MM.1S (cell line): Measurements from ENCODE around the gene CADM2.

ENCODE experiments used
- DNase-seq: peaks from one replicate; pipeline ENCODE4 v3.0.0-alpha.2; 2015
- H2AFZ ChIP-seq: fragments of 300-600 bp; sonication (generic); 2 replicates; pipeline ENCODE4 v1.6.0; 2016; ENCODE audit warnings: antibody characterized with exemption, low read length
- H3F3A ChIP-seq: fragments of 300-600 bp; sonication (generic); 2 replicates; pipeline ENCODE4 v1.6.1; 2016; ENCODE audit warnings: mild to moderate bottlenecking, antibody characterized with exemption, low read length, moderate library complexity, mixed read lengths; ENCODE audit not compliant: insufficient read depth
- H3K27ac ChIP-seq: fragments of 300-600 bp; sonication (generic); 2 replicates; pipeline ENCODE4 v1.5.1; 2016; ENCODE audit warnings: mild to moderate bottlenecking, low read length
- H3K27me3 ChIP-seq: fragments of 300-600 bp; sonication (generic); replicated peaks from 2 replicates; pipeline ENCODE4 v1.6.0; 2016; ENCODE audit warnings: low read length; ENCODE audit not compliant: insufficient read depth
- H3K36me3 ChIP-seq: fragments of 300-600 bp; sonication (generic); replicated peaks from 2 replicates; pipeline ENCODE4 v1.6.1; 2016; ENCODE audit warnings: mild to moderate bottlenecking, low read length, mixed read lengths; ENCODE audit not compliant: insufficient read depth
- H3K4me1 ChIP-seq: fragments of 300-600 bp; sonication (generic); 2 replicates; pipeline ENCODE4 v1.6.1; 2016; ENCODE audit warnings: low read length, mixed read lengths
- H3K4me2 ChIP-seq: fragments of 300-600 bp; sonication (generic); 2 replicates; pipeline ENCODE4 v1.6.0; 2016; ENCODE audit warnings: low read depth, low read length
- H3K4me3 ChIP-seq: fragments of 300-600 bp; sonication (generic); 2 replicates; pipeline ENCODE4 v1.5.1; 2016; ENCODE audit warnings: low read length, mixed read lengths
- H3K79me2 ChIP-seq: fragments of 300-600 bp; sonication (generic); 2 replicates; pipeline ENCODE4 v1.6.1; 2016; ENCODE audit warnings: mixed run types, low read length, mixed read lengths
- H3K9ac ChIP-seq: fragments of 300-600 bp; sonication (generic); 2 replicates; pipeline ENCODE4 v1.6.1; 2016; ENCODE audit warnings: low read length, mixed read lengths
- H3K9me2 ChIP-seq: fragments of 300-600 bp; sonication (generic); replicated peaks from 2 replicates; pipeline ENCODE4 v1.6.1; 2016; ENCODE audit warnings: mild to moderate bottlenecking, low read length, mixed read lengths; ENCODE audit not compliant: insufficient read depth
- H3K9me3 ChIP-seq: fragments of 300-600 bp; sonication (generic); replicated peaks from 2 replicates; pipeline ENCODE4 v1.6.1; 2016; ENCODE audit warnings: mild to moderate bottlenecking, low read length, mixed read lengths; ENCODE audit not compliant: insufficient read depth
- H4K20me1 ChIP-seq: fragments of 300-600 bp; sonication (generic); 2 replicates; pipeline ENCODE4 v1.6.1; 2016; ENCODE audit warnings: mild to moderate bottlenecking, low read length, moderate library complexity, mixed read lengths; ENCODE audit not compliant: insufficient read depth
- CTCF ChIP-seq: fragments of 300-600 bp; sonication (generic); IDR thresholded peaks from 2 replicates; pipeline ENCODE4 v1.5.1; 2016; ENCODE audit warnings: antibody characterized with exemption, low read length, mixed read lengths
- EZH2 ChIP-seq: fragments of 300-600 bp; sonication (generic); optimal IDR thresholded peaks from 2 replicates; pipeline ENCODE3; 2017; ENCODE audit warnings: low read depth, mild to moderate bottlenecking, antibody characterized with exemption, low read length, mixed read lengths
- EZH2phosphoT487 ChIP-seq: fragments of 300-600 bp; sonication (generic); IDR thresholded peaks from 2 replicates; pipeline ENCODE4 v1.6.1; 2018; ENCODE audit warnings: antibody characterized with exemption, low read length

The CADM2 gene

DNA sequence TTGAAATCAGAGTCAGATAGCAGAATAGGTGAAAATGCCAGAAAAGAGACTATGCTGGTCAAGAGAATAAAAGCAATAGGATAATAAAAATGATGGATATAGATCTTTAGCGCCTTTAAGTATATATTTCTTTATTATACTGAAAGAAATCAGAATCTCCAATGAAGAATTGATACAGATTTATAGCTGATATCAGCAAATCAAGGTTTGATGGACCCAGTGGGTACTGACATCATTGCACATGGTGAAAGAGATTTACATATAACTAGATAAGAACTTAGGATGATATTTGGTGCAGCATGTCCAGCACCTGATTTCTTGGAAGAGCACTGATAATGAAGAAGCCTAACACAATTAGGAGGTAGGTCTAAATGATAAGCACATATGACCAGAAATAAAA, 18.2 kb downstream of the CADM2 start:
- no peak overlapping the region for H3K27ac ChIP-seq
- H3K27me3 ChIP-seq = no peaks in the 10 kb centered on the region
- H3K4me2 ChIP-seq = no peak overlapping the region
- H3K9me3 ChIP-seq = no peaks in the 10 kb centered on the region
- H3K9me2 ChIP-seq = no peaks in the 10 kb centered on the region
- H2AFZ ChIP-seq = no peak overlapping the region
- TF ChIP-seq CTCF = no peak
- no peak for TF ChIP-seq EZH2phosphoT487
- TF ChIP-seq EZH2 = no peak
- H3K79me2 ChIP-seq = no peaks in the 10 kb centered on the region
- no peak overlapping the region for H3K9ac ChIP-seq
- DNase-seq = no peak
- no peaks in the 10 kb centered on the region for H3K4me1 ChIP-seq
- no peaks in the 10 kb centered on the region for H3K36me3 ChIP-seq
- no peaks in the 10 kb centered on the region for H3F3A ChIP-seq
- H4K20me1 ChIP-seq = no peaks in the 10 kb centered on the region
- no peak overlapping the region for H3K4me3 ChIP-seq

DNA sequence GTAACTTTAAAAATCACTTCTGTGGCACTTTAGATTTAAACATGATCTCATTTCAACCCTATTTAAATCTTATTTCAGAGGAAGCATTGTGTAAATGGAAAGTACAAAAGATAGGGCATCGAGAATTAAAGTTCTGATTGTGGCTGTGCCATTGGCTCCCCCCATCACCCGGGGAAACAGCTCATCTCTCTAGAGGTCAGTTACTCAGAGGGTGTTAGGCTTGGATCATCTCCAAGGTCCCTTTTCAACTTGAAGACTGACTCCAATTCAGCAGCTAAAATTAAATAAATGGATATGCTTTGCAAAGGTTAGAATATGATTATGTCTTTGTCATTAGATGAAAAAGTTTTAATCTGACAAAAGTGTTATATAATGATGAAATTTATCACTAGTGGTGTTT, 20.1 kb downstream of the CADM2 start:
- H3K4me3 ChIP-seq = no peak overlapping the region
- H3K27ac ChIP-seq = no peak overlapping the region
- DNase-seq = no peak
- no peaks in the 10 kb centered on the region for H3K27me3 ChIP-seq
- H3K9me2 ChIP-seq = no peaks in the 10 kb centered on the region
- no peaks in the 10 kb centered on the region for H4K20me1 ChIP-seq
- no peaks in the 10 kb centered on the region for H3F3A ChIP-seq
- H3K4me1 ChIP-seq = no peaks in the 10 kb centered on the region
- H3K9me3 ChIP-seq = no peaks in the 10 kb centered on the region
- H2AFZ ChIP-seq = no peak overlapping the region
- no peak overlapping the region for H3K4me2 ChIP-seq
- H3K9ac ChIP-seq = no peak overlapping the region
- no peaks in the 10 kb centered on the region for H3K79me2 ChIP-seq
- no peaks in the 10 kb centered on the region for H3K36me3 ChIP-seq
- TF ChIP-seq CTCF (no peak), EZH2 (no peak), EZH2phosphoT487 (no peak)

GRCh38 chr3:84980011-84980410, 21.2 kb downstream of the CADM2 start:
- Histone ChIP-seq H2AFZ (no peak overlapping the region), H4K20me1 (no peaks in the 10 kb centered on the region), H3K9me2 (no peaks in the 10 kb centered on the region), H3K27me3 (no peaks in the 10 kb centered on the region), H3K9ac (no peak overlapping the region), H3F3A (no peaks in the 10 kb centered on the region), H3K4me3 (no peak overlapping the region), H3K4me2 (no peak overlapping the region), H3K79me2 (no peaks in the 10 kb centered on the region), H3K36me3 (no peaks in the 10 kb centered on the region), H3K4me1 (no peaks in the 10 kb centered on the region), H3K27ac (no peak overlapping the region), H3K9me3 (no peaks in the 10 kb centered on the region)
- DNase-seq = no peak
- TF ChIP-seq EZH2 (no peak), EZH2phosphoT487 (no peak), CTCF (no peak)
